A673 (cell line): ENCODE measurements around the gene LRBA. TPM values are rescaled to one million over a fixed set of nuclear protein-coding genes. Genes with fewer than 3 reads are reported as not detected.

Source experiments
- BruUV-seq: library from RNA; stranded (reverse); fragments of 400-500 nt; replicated peaks from 2 replicates; lab custom pipeline; 2021; lab: Mats Ljungman, UMichigan
- CTCF ChIA-PET: fragments of 300-600 bp; sonication (Branson Sonifier 250); formaldehyde crosslinking; loops from one replicate; lab custom pipeline; 2022; ENCODE audit warnings: antibody characterized with exemption; lab: Charles Lee
- POLR2A ChIA-PET: fragments of 300-600 bp; sonication (Branson Sonifier 250); formaldehyde crosslinking; loops from one replicate; lab custom pipeline; 2022; ENCODE audit warnings: antibody characterized with exemption; ENCODE audit not compliant: low non-redundant PET; lab: Charles Lee
- DNase-seq: peaks from one replicate; pipeline ENCODE4 v3.0.0-alpha.2; 2015; ENCODE audit warnings: low spot score
- H3K27ac ChIP-seq: fragments of 200-600 bp; sonication (generic); 2 replicates; pipeline ENCODE4 v1.5.1; 2016; ENCODE audit warnings: mixed run types, low read depth, mild to moderate bottlenecking, mixed read lengths, antibody characterized with exemption, low read length; ENCODE audit not compliant: poor library complexity, severe bottlenecking
- H3K27me3 ChIP-seq: fragments of 200-600 bp; sonication (generic); replicated peaks from 2 replicates; pipeline ENCODE4 v1.6.1; 2017; ENCODE audit warnings: mixed run types, low read depth, mild to moderate bottlenecking, mixed read lengths, antibody characterized with exemption, low read length; ENCODE audit not compliant: insufficient read depth, poor library complexity
- H3K36me3 ChIP-seq: fragments of 200-600 bp; sonication (generic); 2 replicates; pipeline ENCODE4 v1.6.1; 2016; ENCODE audit warnings: mixed run types, mild to moderate bottlenecking, mixed read lengths, antibody characterized with exemption, low read length; ENCODE audit not compliant: insufficient read depth, poor library complexity, severe bottlenecking
- H3K4me1 ChIP-seq: fragments of 200-600 bp; sonication (generic); 2 replicates; pipeline ENCODE4 v1.6.1; 2017; ENCODE audit warnings: mixed run types, mild to moderate bottlenecking, mixed read lengths, antibody characterized with exemption, low read length; ENCODE audit not compliant: insufficient read depth, poor library complexity, severe bottlenecking
- H3K4me3 ChIP-seq: fragments of 200-600 bp; sonication (generic); 2 replicates; pipeline ENCODE4 v1.5.1; 2016; ENCODE audit warnings: low read depth, mixed run types, mild to moderate bottlenecking, mixed read lengths, low read length; ENCODE audit not compliant: poor library complexity, severe bottlenecking
- H3K9me3 ChIP-seq: fragments of 200-600 bp; sonication (generic); 2 replicates; pipeline ENCODE4 v1.6.1; 2016; ENCODE audit warnings: mixed run types, low read depth, mild to moderate bottlenecking, mixed read lengths, antibody characterized with exemption, low read length; ENCODE audit not compliant: poor library complexity, severe bottlenecking
- CTCF ChIP-seq: fragments of 300-800, 200-600 bp; sonication (generic); conservative IDR thresholded peaks from 2 replicates; pipeline ENCODE4 v1.5.1; 2017; ENCODE audit warnings: low read depth, mild to moderate bottlenecking, antibody characterized with exemption, low read length, moderate library complexity, mixed read lengths
- EZH2 ChIP-seq: fragments of 200-600 bp; sonication (generic); IDR thresholded peaks from 2 replicates; pipeline ENCODE4 v1.6.1; 2017; ENCODE audit warnings: borderline replicate concordance, low read depth, mild to moderate bottlenecking, mixed read lengths, antibody characterized with exemption, low read length; ENCODE audit not compliant: poor library complexity, severe bottlenecking
- intact Hi-C: fragments of 100-400 bp; cut with micrococcal nuclease; formaldehyde crosslinking; loops from one replicate; pipeline ENCODE4 v1.10.0; 2022; ENCODE audit not compliant: unreplicated experiment
- total RNA-seq: library from RNA; stranded (reverse); gene quantifications from 2 replicates; pipeline ENCODE4 v1.2.3, GENCODE V29; 2021

Gene LRBA
- total RNA-seq, 1 experiment from 2014 or later = 35.7 TPM

DNA sequence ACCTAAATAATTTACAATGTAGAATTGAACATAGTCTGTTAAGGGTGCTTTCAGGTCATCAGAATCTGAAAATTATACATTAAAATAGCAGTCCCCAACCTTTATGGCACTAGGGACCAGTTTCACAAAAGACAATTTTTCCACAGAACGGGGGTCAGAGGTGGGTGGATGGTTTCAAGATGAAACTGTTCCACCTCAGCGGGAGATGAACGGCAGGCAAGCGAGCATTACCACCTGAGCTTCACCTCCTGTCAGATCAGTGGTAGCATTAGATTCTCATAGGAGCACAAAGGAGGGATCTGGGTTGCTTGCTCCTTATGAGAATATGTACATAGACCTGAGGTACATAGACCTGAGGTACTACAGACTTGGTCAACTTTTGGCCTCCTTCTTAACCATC, 29.0 kb downstream of the LRBA start:
- H3K4me1 ChIP-seq = no peaks in the 10 kb centered on the region
- ChIA-PET POLR2A (no interaction called here), CTCF (no interaction called here)
- no peak for TF ChIP-seq CTCF
- TF ChIP-seq EZH2 = no peak
- H3K36me3 ChIP-seq = no peaks in the 10 kb centered on the region
- H3K27ac ChIP-seq = no peak overlapping the region
- no peak overlapping the region for H3K4me3 ChIP-seq
- no peaks in the 10 kb centered on the region for H3K27me3 ChIP-seq
- no peaks in the 10 kb centered on the region for H3K9me3 ChIP-seq
- BruUV-seq = no TSS peak
- no peak for DNase-seq
- intact Hi-C loops = no loop called here

- no peaks in the 10 kb centered on the region for H3K36me3 ChIP-seq
- no peaks in the 10 kb centered on the region for H3K27me3 ChIP-seq
- no peak for DNase-seq
- POLR2A ChIA-PET = no interaction called here
- H3K4me3 ChIP-seq = no peak overlapping the region
- no peaks in the 10 kb centered on the region for H3K9me3 ChIP-seq
- CTCF ChIA-PET = no interaction called here
- no peak overlapping the region for H3K27ac ChIP-seq
- H3K4me1 ChIP-seq = no peaks in the 10 kb centered on the region
- TF ChIP-seq EZH2 = no peak
- no peak for TF ChIP-seq CTCF
- no TSS peak for BruUV-seq
- intact Hi-C loops = no loop called here
Measured at GRCh38 chr4:150983851-150984250, 31.2 kb downstream of the LRBA start.

DNA sequence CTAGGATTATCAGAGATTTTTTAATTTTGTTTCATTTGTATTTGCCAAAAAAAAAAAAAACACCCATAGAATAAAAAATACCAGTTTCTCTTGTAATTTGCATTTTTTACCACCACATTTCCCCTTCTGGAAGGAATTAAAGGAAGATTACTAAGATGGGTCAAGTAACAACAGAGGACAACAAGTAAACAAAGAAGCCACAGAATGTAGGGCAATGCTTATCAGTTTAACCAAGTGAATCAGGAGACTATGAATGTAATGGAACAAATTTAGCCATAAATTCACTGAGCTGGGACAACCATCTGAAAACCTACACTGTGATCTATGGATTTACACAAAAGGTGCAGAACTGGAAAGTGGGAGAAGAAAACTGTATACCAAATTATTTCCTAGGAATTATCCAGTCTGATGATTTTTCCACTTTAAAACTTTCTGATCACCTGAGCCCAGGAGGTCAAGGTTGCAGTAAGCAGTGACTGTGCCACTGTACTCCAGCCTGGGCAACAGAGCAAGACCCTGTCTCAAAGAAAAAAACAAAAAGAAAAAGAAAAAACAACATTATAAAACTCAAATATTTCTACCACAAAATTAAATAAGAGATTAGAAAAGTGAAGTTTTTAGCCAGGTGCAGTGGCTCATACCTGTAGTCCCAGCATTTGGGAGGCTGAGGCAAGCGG, 32.4 kb downstream of the LRBA start:
- no peaks in the 10 kb centered on the region for H3K4me1 ChIP-seq
- H3K4me3 ChIP-seq = no peak overlapping the region
- no peaks in the 10 kb centered on the region for H3K27me3 ChIP-seq
- POLR2A ChIA-PET = no interaction called here
- intact Hi-C loops = no loop called here
- CTCF ChIA-PET = no interaction called here
- DNase-seq = no peak
- H3K9me3 ChIP-seq = no peaks in the 10 kb centered on the region
- BruUV-seq = no TSS peak
- no peak overlapping the region for H3K27ac ChIP-seq
- H3K36me3 ChIP-seq = no peaks in the 10 kb centered on the region
- no peak for TF ChIP-seq EZH2
- TF ChIP-seq CTCF = no peak
